ENCODE measurements around the gene POC5. TPM values are rescaled to one million over a fixed set of nuclear protein-coding genes. Genes with fewer than 3 reads are reported as not detected.

POC5 gene
- total and polyA plus RNA-seq, 2 of the 13 experiments (the other 11 are each of a cell fraction or from before 2014, with no cell fraction given), result 6.9 to 9.3 TPM

DNA sequence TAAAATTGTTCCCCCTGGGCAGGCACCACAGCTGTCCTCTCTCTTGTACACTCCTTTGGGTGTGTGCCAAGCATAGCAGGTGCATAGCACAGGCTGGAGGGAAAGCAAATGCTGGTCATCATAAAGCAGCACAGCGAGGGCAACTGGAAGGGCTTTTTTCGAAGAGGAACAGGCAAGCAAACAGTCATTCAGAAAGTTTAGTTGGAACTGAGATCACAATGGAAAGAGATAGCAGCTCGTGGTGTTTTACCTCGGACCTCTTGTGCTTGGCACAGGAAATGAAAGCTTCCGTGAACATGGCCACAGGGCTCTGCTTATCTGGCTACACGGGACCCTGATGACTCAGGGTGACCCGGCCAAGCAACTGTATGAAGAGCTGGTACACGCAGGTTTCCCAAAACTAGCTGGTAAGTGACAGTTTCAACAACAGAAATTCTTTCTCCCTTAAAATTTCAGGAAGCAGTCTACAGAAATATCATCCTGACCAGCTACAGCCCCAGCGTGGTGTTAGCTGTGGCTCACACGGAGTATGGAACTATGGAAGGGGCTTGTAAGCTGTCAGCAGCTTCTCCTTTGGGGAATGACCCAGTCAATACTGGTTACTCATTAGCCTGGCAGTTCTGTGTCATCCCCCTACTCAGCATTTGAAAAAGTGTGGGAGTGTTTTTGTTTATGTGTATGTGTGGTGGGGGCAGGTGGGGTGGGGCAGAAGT lies 48.1 kb downstream of the POC5 start (continued):
- TF ChIP-seq, protein P1, sequence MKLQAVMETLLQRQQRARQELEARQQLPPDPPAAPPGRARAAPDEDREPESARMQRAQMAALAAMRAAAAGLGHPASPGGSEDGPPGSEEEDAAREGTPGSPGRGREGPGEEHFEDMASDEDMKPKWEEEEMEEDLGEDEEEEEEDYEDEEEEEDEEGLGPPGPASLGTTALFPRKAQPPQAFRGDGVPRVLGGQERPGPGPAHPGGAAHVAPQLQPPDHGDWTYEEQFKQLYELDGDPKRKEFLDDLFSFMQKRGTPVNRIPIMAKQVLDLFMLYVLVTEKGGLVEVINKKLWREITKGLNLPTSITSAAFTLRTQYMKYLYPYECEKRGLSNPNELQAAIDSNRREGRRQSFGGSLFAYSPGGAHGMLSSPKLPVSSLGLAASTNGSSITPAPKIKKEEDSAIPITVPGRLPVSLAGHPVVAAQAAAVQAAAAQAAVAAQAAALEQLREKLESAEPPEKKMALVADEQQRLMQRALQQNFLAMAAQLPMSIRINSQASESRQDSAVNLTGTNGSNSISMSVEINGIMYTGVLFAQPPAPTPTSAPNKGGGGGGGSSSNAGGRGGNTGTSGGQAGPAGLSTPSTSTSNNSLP (IDR thresholded peaks at IDR 0.05; ENCODE audit: low read depth, low read length), result no peak
- TF ChIP-seq SMAD3 (CRISPR knock-in tag; IDR thresholded peaks at IDR 0.05) (0 out of 2 replicates have a peak, but pooled peaks have one; percentile 20), FOSL2 (CRISPR knock-in tag; IDR thresholded peaks at IDR 0.05) (peak; percentile 82), NR1H2 (CRISPR knock-in tag; IDR thresholded peaks at IDR 0.05; ENCODE audit: borderline replicate concordance, low read depth) (no peak), YY1 (IDR thresholded peaks at IDR 0.05; ENCODE audit: insufficient read depth, insufficient replicate concordance, low read depth, low read length) (peak; percentile 38), NR2C2 (CRISPR knock-in tag; IDR thresholded peaks at IDR 0.05; ENCODE audit: borderline replicate concordance) (no peak), ZNF792 (CRISPR knock-in tag; IDR thresholded peaks at IDR 0.05) (no peak), DMAP1 (CRISPR knock-in tag; IDR thresholded peaks at IDR 0.05) (peak; percentile 36; the same call in 1 of the 2 replicates), SYNCRIP (IDR thresholded peaks at IDR 0.05; ENCODE audit: insufficient read depth, low read depth, low read length) (no peak), PHF21A (CRISPR knock-in tag; IDR thresholded peaks at IDR 0.05) (no peak), GABPB1 (CRISPR knock-in tag; IDR thresholded peaks at IDR 0.05) (peak; percentile 30; the same call in 1 of the 2 replicates), GTF2F1 (IDR thresholded peaks at IDR 0.05; ENCODE audit: low read length) (no peak), ZNF879 (CRISPR knock-in tag; IDR thresholded peaks at IDR 0.05) (no peak), ZFX (CRISPR knock-in tag; IDR thresholded peaks at IDR 0.05; ENCODE audit: low read depth) (no peak), TSC22D2 (CRISPR knock-in tag; IDR thresholded peaks at IDR 0.05; ENCODE audit: borderline replicate concordance) (no peak), KDM2A (CRISPR knock-in tag; IDR thresholded peaks at IDR 0.05; ENCODE audit: borderline replicate concordance, low read depth) (0 out of 2 replicates have a peak, but pooled peaks have one; percentile 23), HOXD1 (CRISPR knock-in tag; IDR thresholded peaks at IDR 0.05) (no peak), SRSF1 (optimal IDR thresholded peaks at IDR 0.05; ENCODE audit: low read depth, low read length) (no peak), TCF7 (IDR thresholded peaks at IDR 0.05; ENCODE audit: low read depth) (no peak), TARDBP (CRISPR knock-in tag; IDR thresholded peaks at IDR 0.05) (no peak), FIP1L1 (IDR thresholded peaks at IDR 0.05; ENCODE audit: borderline replicate concordance, insufficient read depth, low read depth, low read length) (no peak), CBFB (CRISPR knock-in tag; IDR thresholded peaks at IDR 0.05) (no peak)
- TF ChIP-seq, protein P2, sequence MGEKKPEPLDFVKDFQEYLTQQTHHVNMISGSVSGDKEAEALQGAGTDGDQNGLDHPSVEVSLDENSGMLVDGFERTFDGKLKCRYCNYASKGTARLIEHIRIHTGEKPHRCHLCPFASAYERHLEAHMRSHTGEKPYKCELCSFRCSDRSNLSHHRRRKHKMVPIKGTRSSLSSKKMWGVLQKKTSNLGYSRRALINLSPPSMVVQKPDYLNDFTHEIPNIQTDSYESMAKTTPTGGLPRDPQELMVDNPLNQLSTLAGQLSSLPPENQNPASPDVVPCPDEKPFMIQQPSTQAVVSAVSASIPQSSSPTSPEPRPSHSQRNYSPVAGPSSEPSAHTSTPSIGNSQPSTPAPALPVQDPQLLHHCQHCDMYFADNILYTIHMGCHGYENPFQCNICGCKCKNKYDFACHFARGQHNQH (CRISPR knock-in tag; IDR thresholded peaks at IDR 0.05), result no peak
- TF ChIP-seq, protein P3, sequence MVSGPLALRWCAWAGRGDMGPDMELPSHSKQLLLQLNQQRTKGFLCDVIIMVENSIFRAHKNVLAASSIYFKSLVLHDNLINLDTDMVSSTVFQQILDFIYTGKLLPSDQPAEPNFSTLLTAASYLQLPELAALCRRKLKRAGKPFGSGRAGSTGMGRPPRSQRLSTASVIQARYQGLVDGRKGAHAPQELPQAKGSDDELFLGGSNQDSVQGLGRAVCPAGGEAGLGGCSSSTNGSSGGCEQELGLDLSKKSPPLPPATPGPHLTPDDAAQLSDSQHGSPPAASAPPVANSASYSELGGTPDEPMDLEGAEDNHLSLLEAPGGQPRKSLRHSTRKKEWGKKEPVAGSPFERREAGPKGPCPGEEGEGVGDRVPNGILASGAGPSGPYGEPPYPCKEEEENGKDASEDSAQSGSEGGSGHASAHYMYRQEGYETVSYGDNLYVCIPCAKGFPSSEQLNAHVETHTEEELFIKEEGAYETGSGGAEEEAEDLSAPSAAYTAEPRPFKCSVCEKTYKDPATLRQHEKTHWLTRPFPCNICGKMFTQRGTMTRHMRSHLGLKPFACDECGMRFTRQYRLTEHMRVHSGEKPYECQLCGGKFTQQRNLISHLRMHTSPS (CRISPR knock-in tag; IDR thresholded peaks at IDR 0.05; ENCODE audit: low read depth), result no peak
- TF ChIP-seq, protein P4, sequence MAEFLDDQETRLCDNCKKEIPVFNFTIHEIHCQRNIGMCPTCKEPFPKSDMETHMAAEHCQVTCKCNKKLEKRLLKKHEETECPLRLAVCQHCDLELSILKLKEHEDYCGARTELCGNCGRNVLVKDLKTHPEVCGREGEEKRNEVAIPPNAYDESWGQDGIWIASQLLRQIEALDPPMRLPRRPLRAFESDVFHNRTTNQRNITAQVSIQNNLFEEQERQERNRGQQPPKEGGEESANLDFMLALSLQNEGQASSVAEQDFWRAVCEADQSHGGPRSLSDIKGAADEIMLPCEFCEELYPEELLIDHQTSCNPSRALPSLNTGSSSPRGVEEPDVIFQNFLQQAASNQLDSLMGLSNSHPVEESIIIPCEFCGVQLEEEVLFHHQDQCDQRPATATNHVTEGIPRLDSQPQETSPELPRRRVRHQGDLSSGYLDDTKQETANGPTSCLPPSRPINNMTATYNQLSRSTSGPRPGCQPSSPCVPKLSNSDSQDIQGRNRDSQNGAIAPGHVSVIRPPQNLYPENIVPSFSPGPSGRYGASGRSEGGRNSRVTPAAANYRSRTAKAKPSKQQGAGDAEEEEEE (CRISPR knock-in tag; IDR thresholded peaks at IDR 0.05; ENCODE audit: borderline replicate concordance), result no peak
